ENCODE measurements around the gene GRHL1. TPM values are rescaled to one million over a fixed set of nuclear protein-coding genes. Genes with fewer than 3 reads are reported as not detected.

GRHL1 gene
- total and polyA plus RNA-seq, 2 donors (not counting 1 experiment from before 2014, with no cell fraction given): 0.25 to 0.76 TPM

- WGBS (ENCODE audit: insufficient coverage): 83% methylated on average over 5 of the region's 6 CpGs
- no peaks in the 10 kb centered on the region for H3K9me3 ChIP-seq (ENCODE audit: control extremely low read depth in 1 of 3, control insufficient read depth in 2 of 3, insufficient read depth in 1 of 3, low read length in 2 of 3)
- H3K36me3 ChIP-seq (replicated peaks in 1 of 2; ENCODE audit: control extremely low read depth in 1 of 2, control insufficient read depth in 1 of 2, extremely low read depth in 1 of 2, insufficient read depth in 2 of 2, low read length in 1 of 2): no peaks in the 10 kb centered on the region
- TF ChIP-seq EZH2 (IDR thresholded peaks at IDR 0.05; ENCODE audit: borderline replicate concordance, insufficient read depth, low read depth, low read length, poor library complexity, severe bottlenecking): no peak
- no peak for TF ChIP-seq CTCF (IDR thresholded peaks at IDR 0.05)
- no peaks in the 10 kb centered on the region for H3K27me3 Mint-ChIP-seq
- no peaks in the 10 kb centered on the region for H3K27me3 ChIP-seq (replicated peaks in 1 of 4; ENCODE audit: control extremely low read depth in 1 of 4, control insufficient read depth in 3 of 4, insufficient read depth in 4 of 4, low read length in 3 of 4)
- H3K4me3 ChIP-seq (ENCODE audit: control extremely low read depth in 1 of 5, extremely low read depth in 1 of 5, insufficient read depth in 1 of 5, low read depth in 2 of 5, low read length in 4 of 5): no peak overlapping the region
- no peak overlapping the region for H3K9ac ChIP-seq (ENCODE audit: low read length)
- no peak overlapping the region for H3K4me3 Mint-ChIP-seq
- ATAC-seq (ENCODE audit: low read depth) (no peak), DNase-seq (no peak)
- no peaks in the 10 kb centered on the region for H3K4me1 ChIP-seq (ENCODE audit: control insufficient read depth in 2 of 2, insufficient read depth in 2 of 2, low read length in 2 of 2)
- no peak overlapping the region for H3K4me2 ChIP-seq (replicated peaks; ENCODE audit: low read depth, low read length, poor library complexity, severe bottlenecking)
- H3K4me1 Mint-ChIP-seq: no peaks in the 10 kb centered on the region
- no peak overlapping the region for H3K27ac Mint-ChIP-seq
- ChIA-PET CTCF (interaction anchor here (1.3 kb wide), 1 partner anchor 57 kb away, joined by 5 read pairs; no protein-coding TSS in a partner anchor), POLR2A (no interaction called here)
- intact Hi-C loops (cut with micrococcal nuclease): no loop called here
- no peaks in the 10 kb centered on the region for H4K20me1 ChIP-seq (ENCODE audit: control insufficient read depth, insufficient read depth, low read length, poor library complexity, severe bottlenecking)
- no peaks in the 10 kb centered on the region for H3K9me3 Mint-ChIP-seq (ENCODE audit: insufficient read depth)
- H3K79me2 ChIP-seq (ENCODE audit: control insufficient read depth, insufficient read depth, low read length): no peaks in the 10 kb centered on the region
- H2AFZ ChIP-seq (ENCODE audit: insufficient read depth, low read depth, low read length, poor library complexity, severe bottlenecking): no peak overlapping the region
- H3K27ac ChIP-seq (ENCODE audit: low read length in 2 of 2): no peak overlapping the region
Observed at GRCh38 chr2:9991829-9992273, 40.4 kb downstream of the GRHL1 start.

GRCh38 chr2:9992427-9993187, 41.1 kb downstream of the GRHL1 start:
- ChIA-PET CTCF (interaction anchor here (1.3 to 1.8 kb wide), 2 partner anchors 8 to 56 kb away, joined by 5 to 9 read pairs; no protein-coding TSS in a partner anchor), POLR2A (no interaction called here)
- 86% methylated on average over 9 of the region's 9 CpGs for WGBS (ENCODE audit: insufficient coverage)
- Histone ChIP-seq H3K4me3 (ENCODE audit: control extremely low read depth in 1 of 5, extremely low read depth in 1 of 5, insufficient read depth in 1 of 5, low read depth in 2 of 5, low read length in 4 of 5) (no peak overlapping the region), H3K9ac (ENCODE audit: low read length) (no peak overlapping the region), H3K27me3 (replicated peaks in 1 of 4; ENCODE audit: control extremely low read depth in 1 of 4, control insufficient read depth in 3 of 4, insufficient read depth in 4 of 4, low read length in 3 of 4) (no peaks in the 10 kb centered on the region), H3K4me2 (replicated peaks; ENCODE audit: low read depth, low read length, poor library complexity, severe bottlenecking) (no peak overlapping the region), H3K79me2 (ENCODE audit: control insufficient read depth, insufficient read depth, low read length) (no peaks in the 10 kb centered on the region), H3K4me1 (ENCODE audit: control insufficient read depth in 2 of 2, insufficient read depth in 2 of 2, low read length in 2 of 2) (no peaks in the 10 kb centered on the region), H3K27ac (ENCODE audit: low read length in 2 of 2) (no peak overlapping the region), H3K36me3 (replicated peaks in 1 of 2; ENCODE audit: control extremely low read depth in 1 of 2, control insufficient read depth in 1 of 2, extremely low read depth in 1 of 2, insufficient read depth in 2 of 2, low read length in 1 of 2) (no peaks in the 10 kb centered on the region), H2AFZ (ENCODE audit: insufficient read depth, low read depth, low read length, poor library complexity, severe bottlenecking) (no peak overlapping the region), H4K20me1 (ENCODE audit: control insufficient read depth, insufficient read depth, low read length, poor library complexity, severe bottlenecking) (no peaks in the 10 kb centered on the region), H3K9me3 (ENCODE audit: control extremely low read depth in 1 of 3, control insufficient read depth in 2 of 3, insufficient read depth in 1 of 3, low read length in 2 of 3) (no peaks in the 10 kb centered on the region)
- intact Hi-C loops (cut with micrococcal nuclease): no loop called here
- Mint-ChIP-seq H3K4me3 (no peak overlapping the region), H3K9me3 (ENCODE audit: insufficient read depth) (no peaks in the 10 kb centered on the region), H3K4me1 (no peaks in the 10 kb centered on the region), H3K27me3 (no peaks in the 10 kb centered on the region), H3K27ac (no peak overlapping the region)
- no peak for TF ChIP-seq EZH2 (IDR thresholded peaks at IDR 0.05; ENCODE audit: borderline replicate concordance, insufficient read depth, low read depth, low read length, poor library complexity, severe bottlenecking)
- TF ChIP-seq CTCF (IDR thresholded peaks at IDR 0.05): no peak
- ATAC-seq (ENCODE audit: low read depth): no peak
- DNase-seq: no peak
